Activated T-helper 1 cell treated with anti-CD3 and anti-CD28 coated beads, Interleukin-2, amount 50 U/mL, for 16 hours (primary cell): ENCODE measurements around the gene ASPG.

Experiments
- DNase-seq, 2 donors: peaks; one replicate each; pipeline ENCODE4 v3.0.0-alpha.2; 2020; ENCODE audit warnings: low read depth in 1 of 2, low spot score in 1 of 2

ASPG gene

DNA sequence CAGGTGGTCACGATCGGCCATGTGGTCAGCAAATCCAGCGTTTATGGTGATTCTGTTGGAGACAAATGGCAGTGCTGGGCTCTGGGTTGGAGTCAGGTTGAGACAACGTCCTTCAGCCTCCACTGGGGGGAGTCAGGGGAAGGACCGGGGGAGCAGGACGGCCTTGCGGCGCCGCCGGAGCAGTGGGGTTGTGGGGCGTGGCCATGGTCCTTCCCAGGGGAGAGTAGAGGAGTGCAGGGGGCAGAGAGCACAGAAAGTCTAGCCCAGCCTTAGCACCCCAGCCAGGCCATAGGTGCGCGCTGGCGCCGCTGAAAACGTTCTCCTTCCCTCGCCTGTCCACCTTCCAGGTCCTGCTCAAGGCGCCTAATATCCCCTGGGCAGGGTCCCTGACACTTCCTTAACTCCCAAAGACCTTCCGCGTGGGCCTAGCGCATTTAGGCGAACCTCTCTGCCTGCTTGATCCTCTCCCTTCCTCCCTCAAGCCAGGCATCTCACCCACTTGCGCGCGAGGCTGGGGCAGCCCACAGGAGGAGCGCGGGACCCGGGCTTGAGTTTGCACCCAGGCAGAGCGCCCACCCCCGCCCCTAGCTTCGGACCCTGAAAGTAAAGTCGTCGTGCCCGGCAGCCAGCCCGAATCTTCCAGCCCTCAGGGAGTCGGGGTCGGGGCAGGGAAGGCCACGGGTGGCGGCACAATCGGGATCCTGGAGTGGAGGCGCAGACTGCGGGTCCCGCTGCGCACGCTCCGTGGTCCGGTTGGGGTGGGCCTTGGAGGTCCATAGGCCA lies 49.8 kb downstream of the ASPG start:
- DNase-seq: no peak

DNA sequence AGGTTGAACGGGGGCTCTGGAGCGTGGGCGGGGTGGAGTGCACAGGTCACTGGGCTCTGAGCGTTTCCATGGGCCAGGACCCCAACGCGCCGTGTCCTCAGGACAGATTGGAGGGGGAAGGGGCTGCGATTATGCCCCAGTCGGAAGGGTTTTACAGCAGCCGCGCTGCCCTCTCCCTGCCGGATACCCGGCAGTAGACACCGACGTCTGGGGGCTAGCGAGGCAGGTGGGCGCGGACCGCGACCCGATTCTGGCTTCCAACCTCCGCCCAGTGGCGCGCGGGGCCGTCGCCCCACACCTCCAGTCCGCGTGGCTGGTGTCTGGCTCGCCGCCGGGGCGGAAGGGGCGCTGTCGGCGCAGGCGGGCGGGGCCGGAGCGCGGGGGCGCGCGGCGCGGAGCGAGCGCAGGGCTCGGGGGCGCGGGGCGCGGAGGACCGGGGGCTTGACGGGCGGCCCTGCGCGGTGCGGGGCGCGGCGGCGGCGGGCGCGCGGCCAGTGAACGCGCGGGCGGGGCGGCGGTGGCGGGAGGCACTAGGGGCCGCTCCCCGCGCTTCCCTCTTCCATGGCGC lies 50.5 kb downstream of the ASPG start:
- no peak for DNase-seq

DNA sequence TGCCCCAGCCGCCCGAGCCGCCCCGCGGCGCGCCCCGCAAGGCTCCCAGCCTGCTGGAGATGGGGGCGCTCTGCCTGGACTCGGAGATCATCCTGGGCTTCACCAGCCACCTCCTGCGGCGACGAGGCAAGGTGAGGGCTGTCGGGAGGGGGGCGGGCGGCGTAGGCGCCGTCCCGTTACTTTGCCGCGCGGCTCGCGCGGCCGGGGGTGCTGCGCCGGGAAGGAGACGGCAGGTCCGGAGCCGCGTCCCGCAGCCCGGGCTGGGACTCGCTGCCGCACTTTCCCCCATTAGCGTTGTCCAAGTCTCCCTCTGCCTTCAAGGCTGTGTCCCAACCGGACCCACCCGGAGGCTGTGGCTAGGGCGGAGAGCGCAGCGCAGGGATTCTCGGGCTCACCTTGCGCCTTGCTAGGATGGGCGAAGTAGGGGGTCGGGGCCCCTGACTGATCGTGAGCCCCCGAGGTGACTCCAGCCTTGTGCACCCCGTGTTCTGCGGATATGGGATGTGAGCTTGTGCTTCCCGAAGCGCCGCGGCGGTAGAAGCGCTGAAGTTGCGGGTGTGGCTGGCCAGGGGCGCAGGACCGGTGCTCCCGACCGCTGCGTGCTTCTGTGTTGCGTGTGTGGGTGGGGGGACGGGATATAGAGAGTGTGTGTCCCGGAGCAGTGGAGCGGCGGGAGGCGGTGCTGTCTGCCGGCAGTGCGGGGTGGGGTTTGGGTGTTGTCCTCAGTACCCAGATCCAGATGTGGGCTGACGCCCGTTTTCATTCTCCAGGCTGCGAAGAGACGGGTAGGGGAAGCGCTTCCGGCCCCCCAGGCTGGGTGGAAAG lies 51.2 kb downstream of the ASPG start:
- DNase-seq: no peak

DNA sequence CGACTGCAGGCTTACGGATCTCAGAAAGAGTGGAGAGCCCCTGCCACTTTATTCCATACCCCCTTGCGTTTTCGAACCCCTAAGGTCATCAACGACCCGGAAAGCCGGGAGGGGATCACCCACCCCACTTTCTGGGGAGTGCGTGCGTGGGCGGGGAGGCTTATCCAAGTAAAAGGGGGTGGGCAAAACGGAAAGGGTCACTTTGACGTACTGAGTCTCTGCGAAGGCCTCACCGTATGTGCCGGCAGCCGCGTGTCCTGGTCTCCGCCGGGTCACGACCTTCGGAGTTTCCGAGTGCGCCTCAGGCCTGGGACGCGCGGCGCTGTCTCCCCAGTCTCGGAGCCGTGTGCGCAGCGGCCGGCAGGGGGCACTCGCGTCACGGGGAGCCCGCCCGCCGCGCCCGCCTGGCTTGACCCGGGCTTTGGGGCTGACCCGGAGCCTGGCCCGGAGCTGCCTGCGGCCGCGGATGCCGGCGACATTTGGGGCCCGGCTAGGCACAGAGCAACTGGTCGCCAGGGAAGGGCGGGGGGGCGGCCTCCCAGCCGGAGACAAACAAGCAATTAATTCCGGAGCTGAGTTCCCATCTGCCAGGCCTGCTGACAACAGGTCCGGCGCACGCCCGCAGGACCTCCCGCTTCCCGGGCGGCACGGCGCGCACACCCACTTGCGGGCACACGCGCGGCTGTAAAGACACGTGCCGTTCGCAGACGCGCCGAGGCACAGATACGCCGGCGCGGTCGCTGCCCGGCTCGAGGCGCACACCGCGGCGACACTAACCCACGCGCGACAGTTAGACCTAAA lies 52.0 kb downstream of the ASPG start:
- DNase-seq: peak; percentile 37

DNA sequence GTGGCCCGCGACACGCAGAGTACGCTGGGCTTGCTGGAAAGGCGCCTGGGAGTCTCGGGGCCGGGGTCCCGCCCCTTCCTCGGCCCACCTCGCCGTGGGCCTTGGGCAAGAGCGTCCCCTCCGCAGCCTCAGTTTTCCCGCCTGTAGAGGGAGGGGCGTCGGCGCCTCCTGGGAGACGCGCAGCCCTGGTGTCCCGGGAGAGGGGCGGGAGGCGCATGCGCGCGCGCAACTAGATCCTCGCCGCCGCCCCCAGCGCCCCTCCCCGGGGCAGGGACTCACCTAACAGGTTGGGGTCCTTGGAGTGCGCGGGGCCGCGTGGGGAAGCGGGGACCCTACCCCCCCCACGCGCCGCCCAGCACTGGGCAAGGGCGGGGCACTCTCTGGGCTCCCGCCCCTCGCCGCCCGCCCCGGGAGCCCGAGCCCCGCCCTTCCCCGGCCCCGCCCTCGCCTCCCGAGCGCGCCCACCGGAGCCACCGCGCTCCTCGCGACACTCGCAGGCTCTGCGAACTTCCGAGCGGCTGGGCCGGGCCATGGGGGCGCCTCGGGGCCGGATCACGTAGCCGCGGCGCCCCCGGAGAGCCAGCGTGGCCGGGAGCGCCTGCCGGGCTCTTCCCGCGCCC lies 52.7 kb downstream of the ASPG start, which contains the start of gene KIF26A:
TSS of gene KIF26A (plus strand) at position 490 of the 620 bp plus-strand sequence. CDS start 136 bp downstream, outside the sequence.
- DNase-seq: no peak

DNA sequence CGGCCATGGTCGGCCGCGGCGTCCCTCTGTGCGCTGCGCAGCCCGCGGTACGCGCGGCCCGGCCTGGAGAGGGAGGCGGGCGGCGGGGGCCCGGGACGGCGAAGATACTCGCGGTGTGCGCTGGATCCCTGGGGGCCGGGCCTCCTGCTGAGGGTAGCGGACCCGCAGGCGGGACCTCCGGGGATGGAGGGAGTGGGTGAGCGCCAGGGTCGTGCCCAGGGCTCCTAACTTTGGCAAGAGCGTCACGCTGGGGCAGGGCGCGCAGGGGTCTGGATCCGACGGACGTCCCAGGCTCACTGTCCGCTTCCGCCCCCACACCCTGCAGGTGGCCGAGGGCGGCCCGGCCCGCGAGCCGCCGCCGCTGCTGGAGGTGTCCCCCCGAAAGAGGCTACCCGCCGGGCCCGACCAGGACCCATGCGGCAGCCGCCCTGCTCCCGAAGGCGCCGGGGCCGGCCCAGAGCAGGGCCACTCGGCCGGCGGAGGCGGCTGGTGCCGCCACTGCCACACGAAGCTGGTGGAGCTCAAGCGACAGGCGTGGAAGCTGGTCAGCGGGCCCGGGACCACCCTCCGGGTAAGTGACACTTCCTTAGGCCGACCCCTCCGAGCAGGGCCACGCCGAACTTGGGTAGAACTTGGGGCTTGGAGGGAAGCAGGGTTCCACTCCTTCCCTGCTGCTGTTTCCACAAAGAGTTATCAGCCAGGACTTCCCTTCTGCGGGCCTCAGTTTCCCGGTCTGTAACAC lies 53.4 kb downstream of the ASPG start:
- DNase-seq: no peak

DNA sequence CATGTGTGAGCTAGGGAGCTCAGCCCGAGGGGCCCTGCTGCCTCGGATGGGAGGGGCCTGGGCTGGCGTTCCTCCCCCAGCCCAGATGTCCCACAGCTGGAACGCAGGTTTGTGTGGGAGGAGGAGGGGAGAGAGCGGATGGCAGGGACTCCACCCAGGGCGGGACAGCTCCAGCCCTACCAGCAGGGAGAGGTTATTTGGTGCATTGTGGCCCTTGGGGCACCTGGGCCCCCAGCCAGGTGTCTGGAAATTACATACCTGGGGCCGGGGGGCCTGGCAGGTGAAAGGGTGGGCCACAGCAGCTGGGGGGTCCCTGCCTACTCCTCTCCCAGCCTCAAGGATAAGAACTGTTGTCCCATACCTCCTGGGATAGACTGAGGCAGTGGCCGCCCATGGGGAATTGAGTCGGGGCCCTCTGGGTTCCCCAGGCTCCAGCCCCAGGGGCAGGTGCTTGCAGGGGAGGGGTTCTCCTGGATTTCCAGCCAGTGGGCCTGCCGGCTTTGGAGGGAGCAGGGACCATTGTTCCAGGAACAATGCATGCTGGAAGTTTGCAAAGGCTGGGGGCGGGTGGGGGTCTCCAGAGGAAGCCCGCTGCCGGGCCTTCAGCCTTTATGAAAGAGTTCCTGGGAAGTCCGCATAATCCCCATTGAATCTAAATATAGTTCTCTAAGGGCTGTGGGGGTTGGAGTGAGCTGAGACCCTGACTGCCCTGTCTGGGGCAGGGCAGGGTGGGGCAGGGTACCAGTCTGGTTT lies 54.1 kb downstream of the ASPG start:
- no peak for DNase-seq

DNA sequence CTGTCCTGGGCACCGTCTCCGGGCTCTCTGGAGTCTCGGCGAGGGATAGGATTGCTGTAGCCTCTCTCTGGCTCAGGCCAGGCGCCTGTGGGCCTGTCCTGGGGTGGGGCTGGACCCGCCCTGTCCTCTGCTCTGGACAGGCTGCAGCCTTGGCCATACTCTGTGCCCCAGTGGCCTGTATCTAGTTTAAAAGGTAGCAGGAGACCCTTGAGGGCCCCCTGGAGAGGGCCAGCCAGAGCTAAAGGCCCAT lies 54.6 kb downstream of the ASPG start:
- no peak for DNase-seq

DNA sequence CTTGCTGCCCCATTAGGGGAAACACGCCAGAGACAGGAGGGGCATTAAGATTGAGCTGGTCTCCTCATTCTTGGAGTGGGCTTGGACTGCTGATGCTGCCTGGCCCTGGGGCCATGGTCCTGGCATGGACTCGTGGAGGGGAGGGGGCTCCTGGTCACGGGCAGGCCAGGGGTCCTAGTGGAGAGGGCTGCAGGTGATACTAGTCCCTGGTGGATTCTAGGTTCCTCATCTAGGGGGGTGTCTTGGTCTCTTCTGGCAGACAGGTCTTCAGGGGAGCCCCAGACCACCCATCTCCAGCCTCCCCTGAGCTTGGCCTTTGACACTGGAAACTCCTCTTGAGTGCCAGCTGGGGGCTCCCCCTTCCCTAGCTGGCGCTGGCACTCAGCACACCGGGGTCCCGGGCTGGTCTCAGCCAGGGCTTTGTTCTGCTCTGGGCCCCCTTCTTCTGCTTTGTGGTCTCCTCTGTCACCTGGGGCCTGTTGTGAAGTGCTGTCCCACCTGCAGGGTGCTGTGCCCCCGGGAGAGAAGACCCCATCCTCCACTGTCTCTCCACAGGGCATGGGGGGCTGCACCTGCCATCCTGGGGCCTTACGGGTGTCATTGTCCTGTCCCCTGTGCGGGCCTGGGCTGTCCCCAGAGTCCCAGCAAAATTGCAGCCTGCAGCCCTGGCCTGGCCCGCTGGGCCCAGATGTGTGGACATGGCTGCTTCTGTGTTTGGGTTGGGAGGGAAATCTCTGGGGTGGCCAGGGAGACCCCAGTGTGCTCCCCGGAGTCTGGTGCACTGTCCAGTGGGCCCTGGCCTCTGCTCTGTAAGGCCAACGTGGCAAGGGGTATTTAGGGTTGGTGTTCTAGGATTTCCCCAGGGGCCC lies 55.2 kb downstream of the ASPG start:
- no peak for DNase-seq

DNA sequence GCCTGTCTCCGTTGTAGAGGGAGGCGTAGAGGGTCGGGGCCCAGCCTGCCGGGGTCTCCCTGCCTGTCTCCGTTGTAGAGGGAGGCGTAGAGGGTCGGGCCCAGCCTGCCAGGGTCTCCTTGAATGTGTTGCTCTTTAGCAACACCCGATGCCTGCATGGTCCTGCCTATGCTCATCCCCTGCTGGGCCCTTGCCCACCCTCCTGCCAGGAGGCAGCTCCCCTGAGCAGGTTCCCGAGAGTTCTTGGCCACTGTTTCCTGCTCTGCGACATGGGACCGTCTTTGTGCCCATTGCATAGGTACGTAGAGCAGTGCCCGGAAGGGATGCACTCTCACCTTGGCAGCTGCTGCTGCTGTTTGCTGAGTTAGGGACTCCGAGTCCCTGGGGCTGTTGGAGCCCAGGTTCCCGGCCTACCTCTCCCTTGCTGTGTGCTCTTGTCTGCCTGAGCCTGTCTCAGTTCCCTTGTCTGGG lies 56.2 kb downstream of the ASPG start:
- DNase-seq: no peak

DNA sequence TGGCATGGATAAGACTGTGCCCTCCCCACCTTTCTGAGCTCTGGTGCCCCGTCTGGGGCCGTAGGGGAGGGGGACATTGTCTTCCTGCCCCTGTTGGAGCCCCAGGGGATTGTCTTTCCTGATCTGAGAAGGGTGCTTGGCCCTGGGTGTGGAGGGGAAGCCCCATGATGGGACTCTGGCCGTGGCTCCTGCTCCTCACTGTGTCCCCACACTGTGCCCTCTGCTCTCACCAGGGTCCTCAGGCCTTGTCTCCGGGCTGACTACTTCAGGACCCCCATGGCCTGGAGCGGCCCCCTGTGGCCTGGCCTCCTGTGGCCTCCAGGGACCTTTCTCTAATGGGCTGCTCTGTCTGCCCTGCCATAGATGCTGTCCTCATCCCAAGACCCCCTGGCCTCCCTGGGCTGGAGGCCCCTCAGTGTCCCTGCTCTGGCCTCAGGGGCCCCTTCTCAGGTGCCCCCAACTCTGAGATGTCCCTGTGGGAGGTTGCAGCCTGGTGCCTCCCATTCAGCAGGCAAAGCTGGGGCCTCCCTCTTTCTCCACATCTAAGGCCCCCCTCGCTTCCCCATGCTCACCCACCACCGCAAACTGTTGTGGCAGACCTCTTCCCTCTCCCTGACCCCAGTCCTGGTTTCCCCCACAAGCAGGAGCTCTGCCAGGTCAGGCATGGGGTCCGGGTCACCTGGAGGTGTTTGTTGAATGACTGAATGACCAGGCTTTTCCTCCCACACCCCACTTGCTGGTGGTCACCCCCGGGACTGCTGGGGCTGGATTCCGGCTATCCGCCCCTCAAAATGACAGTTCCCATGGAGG lies 56.8 kb downstream of the ASPG start:
- DNase-seq: no peak

DNA sequence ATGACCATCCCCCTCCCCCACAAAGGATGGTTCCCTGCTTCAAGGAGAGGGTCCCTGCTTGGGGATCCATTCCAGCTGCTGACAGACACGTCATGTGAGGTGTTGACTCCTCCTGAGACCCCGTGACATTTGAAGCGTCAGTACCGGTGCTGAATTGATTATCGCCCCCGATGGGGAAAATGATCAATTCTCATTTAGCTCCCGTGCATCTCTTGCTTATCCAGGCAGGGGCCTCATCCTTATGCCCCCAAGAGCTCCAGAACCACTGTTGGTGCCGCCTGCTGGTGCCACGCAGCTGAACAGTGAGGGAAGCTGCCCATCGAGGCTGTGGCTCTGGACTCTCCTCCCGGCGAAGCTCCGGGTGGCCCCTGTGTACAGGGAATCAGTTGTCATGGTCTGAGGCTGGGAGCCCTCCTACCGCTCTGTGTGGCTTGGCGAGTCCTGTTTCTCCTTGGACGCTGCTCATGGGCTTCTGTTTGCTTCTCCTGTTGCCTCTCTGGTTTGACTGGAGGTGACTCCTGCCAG lies 57.5 kb downstream of the ASPG start:
- no peak for DNase-seq

DNA sequence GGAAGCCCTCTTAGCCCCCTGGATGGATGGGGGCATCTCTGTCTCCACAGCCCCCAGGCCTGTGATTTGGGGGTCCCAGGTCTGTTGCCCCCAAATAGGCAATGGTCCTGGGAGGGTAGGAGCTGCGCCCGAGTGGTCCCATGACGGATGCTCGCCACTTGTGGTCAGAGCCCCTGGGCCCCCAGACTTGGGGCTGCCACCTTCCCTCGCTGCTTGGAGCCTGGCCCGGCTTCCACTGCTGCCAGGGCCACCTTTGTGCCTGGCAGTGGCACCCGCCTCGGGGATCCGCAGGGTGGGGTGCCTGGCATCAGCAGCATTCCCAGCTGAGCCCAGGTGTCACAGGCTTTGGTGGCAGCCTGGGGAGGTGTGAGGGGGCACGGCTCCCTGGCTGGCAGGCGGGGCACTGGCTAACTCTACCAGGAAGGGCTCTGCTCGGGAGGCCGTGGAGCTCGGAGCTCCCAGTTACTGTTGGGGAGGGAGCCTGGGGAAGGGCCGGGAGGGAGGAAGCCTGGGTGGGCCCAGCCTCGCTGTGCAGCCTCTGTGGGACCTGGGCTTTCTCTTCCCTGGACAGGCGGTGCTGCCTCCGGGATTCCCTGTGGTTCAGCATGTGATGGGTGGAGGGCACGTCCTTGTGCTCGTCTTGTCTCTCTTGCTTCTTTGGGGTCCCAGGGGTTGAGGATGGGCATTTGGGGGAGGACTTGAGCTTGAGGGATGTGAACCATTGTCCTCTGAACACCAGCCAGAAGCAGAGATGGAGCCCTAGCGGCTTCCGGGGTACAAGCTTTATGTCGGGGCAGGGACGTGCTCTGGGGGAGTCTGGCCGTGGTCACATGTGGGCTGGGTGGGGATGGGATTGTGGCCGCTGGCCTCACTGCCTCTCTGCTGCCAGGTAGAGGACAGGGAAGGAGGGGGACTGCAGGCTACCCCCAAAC lies 58.3 kb downstream of the ASPG start:
- DNase-seq: no peak

DNA sequence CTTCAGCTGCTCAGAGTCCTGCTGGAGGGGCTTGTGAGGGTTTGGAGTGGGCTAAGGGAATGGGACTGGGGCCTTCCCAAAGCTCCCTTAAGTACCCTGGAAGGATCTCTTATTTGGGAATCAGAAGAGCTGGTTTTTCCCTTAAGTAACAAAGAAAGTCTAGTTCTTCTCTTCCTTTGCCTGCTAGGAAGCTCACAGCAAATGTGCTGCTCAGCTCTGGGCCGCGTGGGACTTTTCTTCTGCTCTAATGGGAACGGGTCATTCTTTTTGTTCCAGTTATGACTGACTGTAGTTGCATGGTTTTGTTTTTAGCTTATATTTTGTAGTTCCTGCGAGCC lies 58.9 kb downstream of the ASPG start:
- no peak for DNase-seq

DNA sequence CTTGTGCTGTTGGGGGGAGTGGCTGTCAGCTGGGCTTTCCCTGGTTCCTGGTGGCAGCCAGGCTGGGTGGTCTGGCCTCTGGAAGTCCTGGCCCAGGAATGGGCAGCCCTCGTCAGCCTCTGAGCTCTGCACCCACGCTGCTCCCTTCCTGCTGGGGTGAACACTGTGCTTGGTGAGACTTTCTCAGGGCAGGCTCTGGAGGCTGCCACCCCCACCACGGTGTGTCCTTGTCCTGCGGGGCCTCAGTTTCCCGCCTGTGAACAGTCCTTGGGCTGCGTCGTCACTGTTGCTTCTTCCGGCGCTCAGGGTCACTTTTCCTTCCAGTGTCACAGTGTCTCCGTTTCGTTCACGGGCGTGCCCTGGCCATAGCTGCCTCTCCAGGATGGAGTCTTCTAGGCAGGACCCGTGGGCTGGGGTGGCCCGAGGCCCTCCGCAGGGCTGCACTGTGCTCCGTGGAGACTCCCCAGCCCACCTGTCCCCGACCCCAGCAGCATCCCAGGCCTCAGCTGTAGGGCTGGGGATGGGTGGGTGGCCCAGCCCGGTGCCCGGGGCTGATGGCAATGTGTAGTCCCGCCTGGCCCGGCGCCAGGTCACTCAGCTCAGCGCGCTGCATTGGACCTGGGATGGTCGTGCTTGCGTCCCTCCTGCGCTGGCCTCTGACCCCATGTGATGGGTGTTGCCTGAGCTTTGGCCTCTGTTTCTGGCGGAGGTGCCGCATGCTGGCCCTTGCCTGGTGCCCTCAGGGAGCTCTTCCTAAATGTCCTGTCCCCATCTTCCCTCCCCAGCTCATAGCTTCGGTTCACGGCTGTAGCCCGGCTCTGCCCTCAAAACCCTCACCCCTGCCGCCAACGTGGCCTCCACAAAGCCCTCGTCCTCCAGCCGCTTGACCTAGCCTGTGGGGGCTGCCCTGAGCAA lies 59.7 kb downstream of the ASPG start:
- DNase-seq: no peak
